Keratinocyte (primary cell): Measurements from ENCODE around the gene CORO1C.

Experiments used
- EZH2 ChIP-seq: IDR thresholded peaks from one replicate; pipeline ENCODE4 v1.6.1; 2012; ENCODE audit warnings: inconsistent platforms, mild to moderate bottlenecking, low read length, moderate library complexity
- TF ChIP-seq, protein P1 (sequence below), 3 experiments: IDR thresholded peaks in 1 of 3; conservative IDR thresholded peaks in 1 of 3; optimal IDR thresholded peaks in 1 of 3; 2 replicates in 2 of 3; 3 replicates in 1 of 3; pipeline versions ENCODE3 to v1.5.1; 2011; ENCODE audit warnings: low read length in 3 of 3, mild to moderate bottlenecking in 3 of 3, moderate library complexity in 2 of 3, control low read depth in 1 of 3, inconsistent platforms in 1 of 3; ENCODE audit not compliant: insufficient read depth in 2 of 3; ENCODE audit errors: extremely low read depth in 1 of 3

DNA sequence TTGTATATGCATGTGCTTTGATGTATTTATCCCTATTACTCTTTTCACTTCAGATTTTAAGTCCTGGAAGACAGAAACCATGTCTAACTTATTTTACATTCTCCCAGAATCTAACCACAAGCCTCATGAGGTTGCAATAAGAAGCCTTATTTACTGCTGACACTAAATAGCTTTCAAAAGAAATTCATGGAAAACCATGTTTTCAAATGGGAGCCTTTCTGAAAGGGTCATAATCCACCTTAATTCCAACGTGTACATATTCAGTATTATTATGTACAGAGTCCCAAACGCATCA, 34.4 kb downstream of the CORO1C start:
- TF ChIP-seq, protein P1, sequence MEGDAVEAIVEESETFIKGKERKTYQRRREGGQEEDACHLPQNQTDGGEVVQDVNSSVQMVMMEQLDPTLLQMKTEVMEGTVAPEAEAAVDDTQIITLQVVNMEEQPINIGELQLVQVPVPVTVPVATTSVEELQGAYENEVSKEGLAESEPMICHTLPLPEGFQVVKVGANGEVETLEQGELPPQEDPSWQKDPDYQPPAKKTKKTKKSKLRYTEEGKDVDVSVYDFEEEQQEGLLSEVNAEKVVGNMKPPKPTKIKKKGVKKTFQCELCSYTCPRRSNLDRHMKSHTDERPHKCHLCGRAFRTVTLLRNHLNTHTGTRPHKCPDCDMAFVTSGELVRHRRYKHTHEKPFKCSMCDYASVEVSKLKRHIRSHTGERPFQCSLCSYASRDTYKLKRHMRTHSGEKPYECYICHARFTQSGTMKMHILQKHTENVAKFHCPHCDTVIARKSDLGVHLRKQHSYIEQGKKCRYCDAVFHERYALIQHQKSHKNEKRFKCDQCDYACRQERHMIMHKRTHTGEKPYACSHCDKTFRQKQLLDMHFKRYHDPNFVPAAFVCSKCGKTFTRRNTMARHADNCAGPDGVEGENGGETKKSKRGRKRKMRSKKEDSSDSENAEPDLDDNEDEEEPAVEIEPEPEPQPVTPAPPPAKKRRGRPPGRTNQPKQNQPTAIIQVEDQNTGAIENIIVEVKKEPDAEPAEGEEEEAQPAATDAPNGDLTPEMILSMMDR (optimal IDR thresholded peaks at IDR 0.05 in 1 of 3, IDR thresholded peaks at IDR 0.05 in 1 of 3, conservative IDR thresholded peaks at IDR 0.05 in 1 of 3; ENCODE audit: extremely low read depth in 1 of 3, insufficient read depth in 2 of 3, low read length in 3 of 3) = no peak
- no peak for TF ChIP-seq EZH2
